Ovary (tissue), 3 donors: ENCODE data around the gene LILRA1.

ENCODE experiments used
- CTCF ChIP-seq, 3 donors: fragments of 450-650 bp in 2 of 3; fragments of 200-600 bp in 1 of 3; IDR thresholded peaks; one replicate each; pipeline versions ENCODE4 v1.5.1 to v1.8.0; 2016 to 2022; ENCODE audit warnings: antibody characterized with exemption in 3 of 3, mild to moderate bottlenecking in 1 of 3
- EP300 ChIP-seq: sonication (generic); formaldehyde crosslinking; IDR thresholded peaks from one replicate; pipeline ENCODE4 v1.6.1; 2017; ENCODE audit warnings: antibody characterized with exemption
- POLR2A ChIP-seq: fragments of 450-650 bp; IDR thresholded peaks from one replicate; pipeline ENCODE4 v1.6.1; 2017; ENCODE audit warnings: antibody characterized with exemption, mild to moderate bottlenecking, moderate library complexity
- donor health status: DM: no; HTN: no; CAD: no.

GRCh38 chr19:54620464-54620863 lies 27.0 kb downstream of the LILRA1 start:
- no peak for TF ChIP-seq POLR2A
- no peak for TF ChIP-seq EP300
- TF ChIP-seq CTCF (IDR thresholded peaks at IDR 0.05): no peak
